AG10803 (cell line): ENCODE measurements around the gene DIPK1A.

Experiments used
- DNase-seq: peaks from one replicate; pipeline ENCODE4 v3.0.0; 2010; ENCODE audit warnings: low read depth
- H3K4me3 ChIP-seq: 2 replicates; pipeline ENCODE4 v1.5.1; 2011; ENCODE audit warnings: mild to moderate bottlenecking, low read length, control low read depth
- CTCF ChIP-seq: conservative IDR thresholded peaks from 2 replicates; pipeline ENCODE4 v1.5.1; 2011; ENCODE audit warnings: mild to moderate bottlenecking, low read length, control low read depth, inconsistent platforms

DIPK1A gene

GRCh38 chr1:92886886-92887419 lies 74.3 kb downstream of the DIPK1A start:
- DNase-seq = no peak
- no peak for TF ChIP-seq CTCF
- H3K4me3 ChIP-seq = no peak overlapping the region

- no peak for DNase-seq
- H3K4me3 ChIP-seq = no peak overlapping the region
- TF ChIP-seq CTCF = no peak
Observed at GRCh38 chr1:92884195-92884594, 77.1 kb downstream of the DIPK1A start.

GRCh38 chr1:92883297-92883696 lies 78.0 kb downstream of the DIPK1A start:
- no peak overlapping the region for H3K4me3 ChIP-seq
- no peak for TF ChIP-seq CTCF
- DNase-seq = no peak

- H3K4me3 ChIP-seq = no peak overlapping the region
- DNase-seq = no peak
- TF ChIP-seq CTCF = no peak
Observed at GRCh38 chr1:92882819-92883218, 78.4 kb downstream of the DIPK1A start.

- DNase-seq = no peak
- no peak overlapping the region for H3K4me3 ChIP-seq
- TF ChIP-seq CTCF = no peak
Observed at GRCh38 chr1:92881391-92881790, 79.9 kb downstream of the DIPK1A start.

- no peak for DNase-seq
- TF ChIP-seq CTCF = no peak
- H3K4me3 ChIP-seq = no peak overlapping the region
Observed at GRCh38 chr1:92879316-92879968, 81.8 kb downstream of the DIPK1A start.

GRCh38 chr1:92877792-92878191 lies 83.5 kb downstream of the DIPK1A start:
- no peak for TF ChIP-seq CTCF
- peak; percentile 33 for DNase-seq
- H3K4me3 ChIP-seq = no peak overlapping the region
